ENCODE results near the gene C1QC.

The C1QC gene

GRCh38 chr1:22643381-22643780 lies at the start of gene C1QC:
TSS of gene C1QC (plus strand) at chr1:22643633. CDS start at chr1:22644024, 391 bp downstream.
- in situ Hi-C loops (cut with HindIII; ENCODE audit: low sequenced_read_pairs) = no loop called here

- in situ Hi-C loops (cut with HindIII; ENCODE audit: low sequenced_read_pairs) = no loop called here
Measured at GRCh38 chr1:22594396-22594795, 49.0 kb upstream of the C1QC start.

DNA sequence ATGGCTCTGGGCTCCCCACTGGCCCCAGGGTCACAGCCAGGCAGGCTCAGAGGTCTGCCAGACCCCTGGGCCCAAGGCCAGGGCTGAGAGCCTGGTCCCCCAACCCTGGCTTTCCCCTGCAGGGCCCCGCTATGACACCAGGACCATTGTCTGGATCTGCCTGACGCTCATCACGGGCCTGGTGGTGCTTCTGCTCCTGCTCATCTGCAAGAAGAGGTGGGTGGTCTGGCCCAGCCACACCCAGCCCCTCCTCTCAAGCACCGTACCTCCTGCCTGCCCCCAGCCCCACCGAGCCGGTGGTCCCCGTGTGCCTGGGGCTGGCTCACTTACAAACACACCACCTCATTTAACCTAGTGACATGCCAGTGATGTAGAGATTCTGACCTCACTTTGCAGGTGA lies 48.3 kb upstream of the C1QC start:
- in situ Hi-C loops (cut with HindIII; ENCODE audit: low sequenced_read_pairs) = loop anchor here (5.0 kb wide), 1 partner anchor 37 kb away; no protein-coding TSS in a partner anchor

- in situ Hi-C loops (cut with HindIII; ENCODE audit: low sequenced_read_pairs) = loop anchor here (5.0 kb wide), 1 partner anchor 35 kb away; no protein-coding TSS in a partner anchor
Measured at GRCh38 chr1:22597301-22597965, 46.0 kb upstream of the C1QC start.

- in situ Hi-C loops (cut with HindIII; ENCODE audit: low sequenced_read_pairs) = loop anchor here (5.0 kb wide), 1 partner anchor 34 kb away; no protein-coding TSS in a partner anchor
Measured at GRCh38 chr1:22597996-22598395, 45.4 kb upstream of the C1QC start.

DNA sequence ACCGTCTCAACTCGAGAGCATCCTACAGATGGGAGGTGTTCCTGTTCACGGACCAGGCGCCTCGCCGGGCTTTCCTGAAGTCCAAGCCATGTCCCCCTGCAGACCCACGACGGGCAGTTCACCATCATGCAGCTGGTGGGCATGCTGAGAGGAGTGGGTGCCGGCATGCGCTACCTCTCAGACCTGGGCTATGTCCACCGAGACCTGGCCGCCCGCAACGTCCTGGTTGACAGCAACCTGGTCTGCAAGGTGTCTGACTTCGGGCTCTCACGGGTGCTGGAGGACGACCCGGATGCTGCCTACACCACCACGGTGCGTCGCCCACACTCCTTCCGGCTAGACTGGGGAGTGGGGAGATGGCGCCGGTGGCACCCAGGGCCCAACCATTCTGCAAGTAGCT lies 44.7 kb upstream of the C1QC start:
- in situ Hi-C loops (cut with HindIII; ENCODE audit: low sequenced_read_pairs) = loop anchor here (5.0 kb wide), 1 partner anchor 34 kb away; no protein-coding TSS in a partner anchor

- in situ Hi-C loops (cut with HindIII; ENCODE audit: low sequenced_read_pairs) = no loop called here
Measured at GRCh38 chr1:22600071-22600816, 43.2 kb upstream of the C1QC start.

DNA sequence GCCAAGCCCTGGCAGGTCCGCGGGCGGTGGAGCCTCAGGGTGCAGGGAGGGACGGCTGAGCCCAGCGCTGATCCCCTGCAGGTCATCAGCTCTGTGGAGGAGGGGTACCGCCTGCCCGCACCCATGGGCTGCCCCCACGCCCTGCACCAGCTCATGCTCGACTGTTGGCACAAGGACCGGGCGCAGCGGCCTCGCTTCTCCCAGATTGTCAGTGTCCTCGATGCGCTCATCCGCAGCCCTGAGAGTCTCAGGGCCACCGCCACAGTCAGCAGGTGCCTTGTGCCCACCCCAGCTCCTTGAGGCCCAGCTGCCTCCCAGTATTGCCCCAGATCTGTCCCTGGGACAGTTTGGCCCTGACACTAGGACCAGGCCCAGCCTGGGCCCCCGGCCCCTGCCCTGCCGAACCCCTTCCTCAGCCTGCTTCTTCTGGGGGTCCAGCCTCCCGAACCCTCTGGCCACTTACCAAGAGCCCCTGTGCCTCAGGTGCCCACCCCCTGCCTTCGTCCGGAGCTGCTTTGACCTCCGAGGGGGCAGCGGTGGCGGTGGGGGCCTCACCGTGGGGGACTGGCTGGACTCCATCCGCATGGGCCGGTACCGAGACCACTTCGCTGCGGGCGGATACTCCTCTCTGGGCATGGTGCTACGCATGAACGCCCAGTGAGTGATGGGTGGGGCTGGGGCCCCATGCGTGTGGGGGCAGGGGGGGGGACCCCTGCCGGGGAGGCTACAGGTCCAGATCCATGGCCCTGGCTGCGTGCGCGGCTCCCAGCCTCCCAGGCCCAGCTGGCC lies 42.4 kb upstream of the C1QC start:
- in situ Hi-C loops (cut with HindIII; ENCODE audit: low sequenced_read_pairs) = no loop called here

DNA sequence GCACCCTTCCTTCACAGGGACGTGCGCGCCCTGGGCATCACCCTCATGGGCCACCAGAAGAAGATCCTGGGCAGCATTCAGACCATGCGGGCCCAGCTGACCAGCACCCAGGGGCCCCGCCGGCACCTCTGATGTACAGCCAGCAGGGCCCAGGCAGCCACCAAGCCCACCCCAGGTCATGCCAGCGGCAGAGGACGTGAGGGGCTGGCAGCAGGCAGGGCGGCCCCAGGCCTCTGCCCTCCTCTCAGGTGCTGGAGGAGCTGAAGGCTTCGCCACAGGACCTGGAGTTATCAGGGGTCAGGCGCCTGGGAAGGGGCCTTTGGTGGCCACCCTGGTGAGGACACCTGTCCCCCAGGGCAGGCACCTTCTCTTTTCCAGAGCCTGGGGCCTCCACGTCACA lies 41.8 kb upstream of the C1QC start:
- in situ Hi-C loops (cut with HindIII; ENCODE audit: low sequenced_read_pairs) = no loop called here

GRCh38 chr1:22602060-22602740 lies 41.2 kb upstream of the C1QC start:
- in situ Hi-C loops (cut with HindIII; ENCODE audit: low sequenced_read_pairs) = no loop called here

DNA sequence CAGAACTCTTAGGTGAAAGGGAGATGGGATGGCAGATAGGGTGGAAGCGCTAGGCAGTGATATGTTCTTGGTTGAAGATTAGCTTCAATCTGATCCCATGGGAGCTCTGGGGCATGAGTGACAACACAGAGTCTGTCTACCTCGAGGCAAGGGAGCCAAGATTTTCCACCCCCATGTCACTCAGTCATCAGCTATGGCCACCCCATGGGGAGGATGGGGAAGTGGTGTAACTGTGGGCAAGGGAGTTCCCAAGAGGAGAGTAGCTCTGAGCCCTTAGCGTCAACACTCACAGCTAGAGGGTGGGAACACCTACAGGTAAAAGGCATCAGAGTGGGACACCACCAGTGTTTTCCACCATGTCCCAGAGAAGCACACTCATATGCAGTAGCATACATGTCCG lies 37.3 kb upstream of the C1QC start:
- in situ Hi-C loops (cut with HindIII; ENCODE audit: low sequenced_read_pairs) = no loop called here

GRCh38 chr1:22607154-22607553 lies 36.3 kb upstream of the C1QC start:
- in situ Hi-C loops (cut with HindIII; ENCODE audit: low sequenced_read_pairs) = no loop called here

DNA sequence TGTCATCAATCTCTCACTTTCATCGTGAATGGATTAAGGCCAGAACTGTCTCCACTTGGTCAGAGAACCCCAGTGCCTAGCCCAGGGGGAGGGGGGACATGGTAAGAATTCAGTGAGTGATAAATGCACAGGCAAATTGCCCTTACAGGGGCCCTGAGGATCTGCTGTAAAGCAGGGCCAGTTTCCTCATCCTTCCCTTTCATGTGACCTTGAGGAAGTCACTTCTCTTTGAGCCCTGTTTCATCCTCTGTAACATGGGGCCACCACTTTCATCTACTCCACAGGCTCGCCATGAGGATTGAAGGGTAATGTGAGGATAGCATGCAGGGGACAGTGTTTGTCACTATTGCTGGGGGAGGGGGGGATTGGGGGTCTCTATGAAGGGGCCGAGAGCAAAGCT lies 35.1 kb upstream of the C1QC start:
- in situ Hi-C loops (cut with HindIII; ENCODE audit: low sequenced_read_pairs) = no loop called here

GRCh38 chr1:22609291-22609690 lies 34.1 kb upstream of the C1QC start:
- in situ Hi-C loops (cut with HindIII; ENCODE audit: low sequenced_read_pairs) = no loop called here

DNA sequence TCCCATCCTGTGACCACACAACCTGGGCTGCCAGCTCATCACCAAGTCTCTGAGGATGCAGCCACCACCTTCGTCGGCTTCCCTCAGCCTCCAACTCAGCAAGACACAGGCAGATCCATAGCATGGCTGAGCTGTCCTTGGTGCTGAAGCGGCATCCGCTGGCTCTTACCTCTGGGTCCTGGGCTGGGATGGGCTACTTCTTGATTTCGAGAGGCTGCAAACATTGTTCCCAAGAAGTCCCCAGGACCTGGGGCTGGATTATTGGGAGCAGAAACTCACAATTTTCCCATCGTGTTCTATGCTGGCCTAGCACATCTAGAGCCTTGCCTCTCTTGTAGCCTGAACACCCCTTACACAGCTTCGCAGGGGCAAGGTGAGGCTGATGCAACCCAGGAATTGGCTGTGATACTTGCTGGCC lies 31.9 kb upstream of the C1QC start:
- in situ Hi-C loops (cut with HindIII; ENCODE audit: low sequenced_read_pairs) = no loop called here

- in situ Hi-C loops (cut with HindIII; ENCODE audit: low sequenced_read_pairs) = no loop called here
Measured at GRCh38 chr1:22612671-22613571, 30.5 kb upstream of the C1QC start.

- in situ Hi-C loops (cut with HindIII; ENCODE audit: low sequenced_read_pairs) = no loop called here
Measured at GRCh38 chr1:22613572-22613918, 29.9 kb upstream of the C1QC start.

DNA sequence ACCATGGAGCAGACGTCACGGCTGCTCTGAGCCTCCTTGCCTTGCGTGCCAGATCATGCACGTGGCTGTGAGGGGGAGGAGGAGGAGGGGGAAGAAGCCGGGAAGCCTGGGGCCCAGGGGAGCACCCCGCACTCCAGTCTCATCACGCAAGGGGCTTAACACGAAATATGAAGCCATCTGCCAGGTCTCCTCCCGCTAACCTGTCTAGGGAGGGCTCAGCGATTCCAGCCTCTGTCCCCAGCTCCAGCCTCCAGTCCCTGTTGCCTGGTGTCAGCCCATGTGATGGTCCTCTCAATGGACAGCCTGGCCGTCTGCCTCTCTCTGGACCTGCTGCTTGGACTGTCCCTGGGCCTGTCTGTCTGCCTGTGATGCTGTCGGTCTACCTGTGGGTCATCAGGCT lies 29.5 kb upstream of the C1QC start:
- in situ Hi-C loops (cut with HindIII; ENCODE audit: low sequenced_read_pairs) = no loop called here

DNA sequence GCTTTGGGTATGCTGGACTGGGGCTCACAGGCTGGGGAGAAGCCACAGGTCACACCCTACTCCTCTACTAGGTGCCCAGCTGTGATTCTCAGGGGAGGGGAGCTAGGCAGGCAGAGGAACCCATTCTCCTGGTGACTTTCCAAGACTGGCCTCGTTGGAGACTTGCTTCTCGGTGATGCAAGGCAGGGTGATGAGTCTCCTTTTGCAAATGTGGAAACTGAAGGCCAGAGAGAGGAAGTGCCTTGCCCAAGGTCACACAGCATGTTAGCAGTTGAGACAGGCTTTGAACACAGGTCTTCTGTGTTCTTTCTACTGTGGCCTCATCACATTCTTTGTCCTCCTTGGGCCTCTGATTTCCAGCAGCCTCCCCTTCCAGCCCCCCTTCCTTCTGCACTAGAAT lies 27.5 kb upstream of the C1QC start:
- in situ Hi-C loops (cut with HindIII; ENCODE audit: low sequenced_read_pairs) = no loop called here

- in situ Hi-C loops (cut with HindIII; ENCODE audit: low sequenced_read_pairs) = no loop called here
Measured at GRCh38 chr1:22616571-22616970, 26.9 kb upstream of the C1QC start.
